ENCODE measurements around the gene B4GALT1.

DNA sequence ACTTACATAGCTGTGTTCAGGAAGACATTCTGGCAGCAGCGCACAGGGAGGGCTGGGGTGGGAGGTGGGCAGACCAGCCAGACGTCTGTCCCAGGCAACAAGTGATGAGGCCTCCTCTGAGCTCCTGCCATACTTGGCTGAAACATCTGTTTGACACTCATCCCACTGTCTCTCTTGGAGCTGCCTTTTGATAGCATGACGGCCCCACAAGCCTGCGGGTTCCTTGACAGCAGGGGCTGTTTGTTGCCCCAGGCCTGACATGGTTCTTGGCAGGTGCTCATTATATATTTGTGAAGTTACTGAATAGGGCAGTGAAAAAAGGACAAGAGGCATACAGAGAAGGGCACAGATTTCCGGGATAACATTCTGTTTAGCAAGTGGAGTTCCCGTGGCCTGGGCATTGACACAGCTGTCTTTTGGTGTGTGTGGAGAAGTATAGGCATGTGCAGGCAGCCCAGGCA, 22.2 kb upstream of the B4GALT1 start:
- TF ChIP-seq, protein P1, sequence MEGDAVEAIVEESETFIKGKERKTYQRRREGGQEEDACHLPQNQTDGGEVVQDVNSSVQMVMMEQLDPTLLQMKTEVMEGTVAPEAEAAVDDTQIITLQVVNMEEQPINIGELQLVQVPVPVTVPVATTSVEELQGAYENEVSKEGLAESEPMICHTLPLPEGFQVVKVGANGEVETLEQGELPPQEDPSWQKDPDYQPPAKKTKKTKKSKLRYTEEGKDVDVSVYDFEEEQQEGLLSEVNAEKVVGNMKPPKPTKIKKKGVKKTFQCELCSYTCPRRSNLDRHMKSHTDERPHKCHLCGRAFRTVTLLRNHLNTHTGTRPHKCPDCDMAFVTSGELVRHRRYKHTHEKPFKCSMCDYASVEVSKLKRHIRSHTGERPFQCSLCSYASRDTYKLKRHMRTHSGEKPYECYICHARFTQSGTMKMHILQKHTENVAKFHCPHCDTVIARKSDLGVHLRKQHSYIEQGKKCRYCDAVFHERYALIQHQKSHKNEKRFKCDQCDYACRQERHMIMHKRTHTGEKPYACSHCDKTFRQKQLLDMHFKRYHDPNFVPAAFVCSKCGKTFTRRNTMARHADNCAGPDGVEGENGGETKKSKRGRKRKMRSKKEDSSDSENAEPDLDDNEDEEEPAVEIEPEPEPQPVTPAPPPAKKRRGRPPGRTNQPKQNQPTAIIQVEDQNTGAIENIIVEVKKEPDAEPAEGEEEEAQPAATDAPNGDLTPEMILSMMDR (IDR thresholded peaks at IDR 0.05), result no peak
- no peak for TF ChIP-seq POLR2A (IDR thresholded peaks at IDR 0.05)

Data from uterus (tissue), 2 donors.